H1 (cell line): ENCODE data around the gene RPN2. TPM values are rescaled to one million over a fixed set of nuclear protein-coding genes. Genes with fewer than 3 reads are reported as not detected.
A peak's percentile ranks its signal among the peaks of the same experiment; 100 is the strongest.

ENCODE experiments used
- CTCF ChIA-PET: fragments of 300-600 bp; sonication (Branson Sonifier 250); formaldehyde crosslinking; loops from one replicate; lab custom pipeline; 2021; ENCODE audit not compliant: partially characterized antibody; lab: Charles Lee
- POLR2A ChIA-PET: fragments of 300-600 bp; sonication (Branson Sonifier 250); formaldehyde crosslinking; loops from one replicate; lab custom pipeline; 2021; ENCODE audit warnings: inconsistent platforms; ENCODE audit not compliant: partially characterized antibody; lab: Charles Lee
- DNase-seq, 2 experiments: peaks; one replicate each; pipeline versions ENCODE4 v3.0.0 to v3.0.0-alpha.2; 2010 to 2022; ENCODE audit warnings: low spot score in 2 of 2, low read depth in 1 of 2, mixed read lengths in 1 of 2
- FAIRE-seq: peaks from 2 replicates; lab custom pipeline; 2011; peaks lifted over from hg19 to GRCh38; lab: Jason Lieb, UNC
- H2AFZ ChIP-seq: 2 replicates; pipeline ENCODE4 v1.8.1; 2012; ENCODE audit warnings: low read length, inconsistent platforms
- H2AK5ac ChIP-seq: 2 replicates; pipeline ENCODE4 v1.6.1; 2013; ENCODE audit warnings: low read depth, low read length
- H2BK120ac ChIP-seq: replicated peaks from 2 replicates; pipeline ENCODE3; 2013; ENCODE audit warnings: low read depth, low read length, inconsistent platforms
- H2BK12ac ChIP-seq: 2 replicates; pipeline ENCODE4 v1.6.1; 2013; ENCODE audit warnings: low read depth, low read length
- H2BK15ac ChIP-seq: 2 replicates; pipeline ENCODE4 v1.6.1; 2013; ENCODE audit warnings: low read length
- H2BK20ac ChIP-seq: 2 replicates; pipeline ENCODE4 v1.6.1; 2013; ENCODE audit warnings: low read length
- H2BK5ac ChIP-seq: 2 replicates; pipeline ENCODE4 v1.6.1; 2013; ENCODE audit warnings: low read depth, low read length
- H3K14ac ChIP-seq: 2 replicates; pipeline ENCODE4 v1.6.1; 2013; ENCODE audit warnings: inconsistent platforms; ENCODE audit not compliant: insufficient read length
- H3K18ac ChIP-seq: 2 replicates; pipeline ENCODE4 v1.6.1; 2013; ENCODE audit warnings: low read length; ENCODE audit errors: extremely low read depth
- H3K23ac ChIP-seq: 2 replicates; pipeline ENCODE4 v1.6.1; 2013; ENCODE audit warnings: inconsistent platforms; ENCODE audit not compliant: insufficient read length
- H3K23me2 ChIP-seq: 2 replicates; pipeline ENCODE4 v1.6.1; 2013; ENCODE audit warnings: low read depth, low read length
- H3K27ac ChIP-seq: 2 replicates; pipeline ENCODE4 v1.6.1; 2011; ENCODE audit warnings: low read depth, low read length, inconsistent platforms
- H3K27me3 ChIP-seq, 4 experiments: replicated peaks in 1 of 4; 1 replicate in 1 of 4; 2 replicates in 3 of 4; pipeline versions ENCODE4 v1.6.1 to v1.8.1; 2011 to 2013; ENCODE audit warnings: low read length in 3 of 4, mild to moderate bottlenecking in 3 of 4, inconsistent platforms in 2 of 4, mixed read lengths in 2 of 4, moderate library complexity in 1 of 4; ENCODE audit not compliant: control insufficient read depth in 3 of 4, insufficient read depth in 3 of 4; ENCODE audit errors: extremely low read depth in 1 of 4
- H3K36me3 ChIP-seq, 4 experiments: 2 replicates each; pipeline versions ENCODE4 v1.6.1 to v1.8.1; 2011 to 2013; ENCODE audit warnings: mild to moderate bottlenecking in 4 of 4, low read length in 3 of 4, moderate library complexity in 2 of 4, control low read depth in 1 of 4, inconsistent platforms in 1 of 4; ENCODE audit not compliant: insufficient read depth in 4 of 4, control insufficient read depth in 2 of 4
- H3K4ac ChIP-seq: replicated peaks from 2 replicates; pipeline ENCODE3; 2013; ENCODE audit warnings: low read length, low read depth, mixed read lengths, inconsistent platforms; ENCODE audit not compliant: insufficient read length
- H3K4me1 ChIP-seq, 4 experiments: replicated peaks in 1 of 4; 1 replicate in 1 of 4; 2 replicates in 3 of 4; pipeline versions ENCODE4 v1.6.1 to v1.8.1; 2011 to 2013; ENCODE audit warnings: low read length in 3 of 4, inconsistent platforms in 2 of 4, mixed read lengths in 1 of 4; ENCODE audit not compliant: insufficient read depth in 4 of 4, control insufficient read depth in 3 of 4
- H3K4me2 ChIP-seq, 2 experiments: 2 replicates each; pipeline versions ENCODE4 v1.6.1 to v1.8.1; 2011 to 2013; ENCODE audit warnings: low read depth in 2 of 2, low read length in 2 of 2, control low read depth in 1 of 2, inconsistent platforms in 1 of 2, mild to moderate bottlenecking in 1 of 2; ENCODE audit not compliant: insufficient read depth in 1 of 2
- H3K4me3 ChIP-seq, 4 experiments: fragments of 200-600, 300-600 bp in 1 of 4; sonication (generic), shearing (Covaris generic), sonication (Bioruptor Twin) in 1 of 4; 2 replicates each; pipeline versions ENCODE4 v1.5.1 to v1.8.1; 2011 to 2016; ENCODE audit warnings: low read length in 4 of 4, low read depth in 3 of 4, control low read depth in 2 of 4, inconsistent platforms in 2 of 4, mild to moderate bottlenecking in 2 of 4, mixed read lengths in 1 of 4, moderate library complexity in 1 of 4; ENCODE audit not compliant: insufficient read depth in 2 of 4; ENCODE audit errors: extremely low read depth in 1 of 4
- H3K56ac ChIP-seq: replicated peaks from 2 replicates; pipeline ENCODE3; 2013; ENCODE audit warnings: low read depth, mild to moderate bottlenecking, mixed read lengths, low read length, inconsistent platforms; ENCODE audit not compliant: insufficient read length
- H3K79me1 ChIP-seq: 2 replicates; pipeline ENCODE4 v1.6.1; 2013; ENCODE audit warnings: low read depth, low read length, control low read depth
- H3K79me2 ChIP-seq, 2 experiments: 2 replicates each; pipeline versions ENCODE4 v1.6.1 to v1.8.1; 2012 to 2013; ENCODE audit warnings: low read length in 2 of 2, mild to moderate bottlenecking in 2 of 2, inconsistent platforms in 1 of 2; ENCODE audit not compliant: insufficient read depth in 2 of 2, control insufficient read depth in 1 of 2
- H3K9ac ChIP-seq, 4 experiments: replicated peaks in 1 of 4; 1 replicate in 1 of 4; 2 replicates in 3 of 4; pipeline versions ENCODE4 v1.6.1 to v1.8.1; 2011 to 2013; ENCODE audit warnings: low read depth in 3 of 4, low read length in 3 of 4, control low read depth in 2 of 4, mild to moderate bottlenecking in 2 of 4, moderate library complexity in 2 of 4, inconsistent platforms in 1 of 4; ENCODE audit errors: extremely low read depth in 1 of 4
- H3K9me3 ChIP-seq, 2 experiments: 2 replicates each; pipeline versions ENCODE4 v1.6.1 to v1.8.1; 2012 to 2013; ENCODE audit warnings: mild to moderate bottlenecking in 2 of 2, moderate library complexity in 2 of 2, control low read depth in 1 of 2, inconsistent platforms in 1 of 2, low read depth in 1 of 2, low read length in 1 of 2, mixed read lengths in 1 of 2; ENCODE audit not compliant: insufficient read depth in 2 of 2
- H4K20me1 ChIP-seq, 2 experiments: replicated peaks in 1 of 2; 2 replicates each; pipeline versions ENCODE3 to v1.8.1; 2011 to 2013; ENCODE audit warnings: inconsistent platforms in 2 of 2, low read length in 2 of 2, mild to moderate bottlenecking in 1 of 2; ENCODE audit not compliant: insufficient read depth in 2 of 2, control insufficient read depth in 1 of 2
- H4K5ac ChIP-seq: 2 replicates; pipeline ENCODE4 v1.6.1; 2013; ENCODE audit warnings: low read length, low read depth, mixed read lengths, inconsistent platforms; ENCODE audit not compliant: insufficient read length
- H4K8ac ChIP-seq: 2 replicates; pipeline ENCODE4 v1.8.0; 2013; ENCODE audit warnings: mild to moderate bottlenecking, moderate library complexity, low read length, inconsistent platforms; ENCODE audit not compliant: insufficient read depth; ENCODE audit errors: extremely low read depth
- H4K91ac ChIP-seq: replicated peaks from 2 replicates; pipeline ENCODE3; 2013; ENCODE audit warnings: low read length, mixed read lengths, inconsistent platforms; ENCODE audit not compliant: insufficient read length
- GABPA ChIP-seq: IDR thresholded peaks from 2 replicates; pipeline ENCODE4 v1.6.1; 2011; ENCODE audit warnings: mild to moderate bottlenecking, low read length, moderate library complexity, borderline replicate concordance; ENCODE audit not compliant: insufficient read depth
- GTF2F1 ChIP-seq: IDR thresholded peaks from 2 replicates; pipeline ENCODE4 v1.6.1; 2012; ENCODE audit warnings: low read depth, low read length, improper control_type of control experiment, borderline replicate concordance
- MAFK ChIP-seq: IDR thresholded peaks from 2 replicates; pipeline ENCODE4 v1.6.1; 2012; ENCODE audit warnings: low read depth, mild to moderate bottlenecking, improper control_type of control experiment, low read length
- RBBP5 ChIP-seq: IDR thresholded peaks from 2 replicates; pipeline ENCODE4 v1.7.1; 2012; ENCODE audit warnings: low read depth, mild to moderate bottlenecking, inconsistent platforms, low read length, moderate library complexity, borderline replicate concordance
- TAF7 ChIP-seq: optimal IDR thresholded peaks from 2 replicates; pipeline ENCODE3; 2011; ENCODE audit warnings: low read depth, mild to moderate bottlenecking, inconsistent platforms, low read length, moderate library complexity, borderline replicate concordance
- WGBS, 2 experiments: shearing (Covaris generic) in 1 of 2; methylation state at CpG; one replicate each; pipeline versions ENCODE4 v1.1.6 to v1.1.7; 2013 to 2015; ENCODE audit warnings: low lambda C conversion rate in 2 of 2, mixed read lengths in 2 of 2, inconsistent platforms in 1 of 2, low coverage in 1 of 2, missing lambda C conversion rate in 1 of 2; ENCODE audit not compliant: insufficient replicate concordance in 2 of 2, insufficient coverage in 1 of 2, insufficient read length in 1 of 2; ENCODE audit errors: extremely low coverage in 1 of 2, missing lambda C conversion rate in 1 of 2; 5-methylcytosine and 5-hydroxymethylcytosine counted together
- polyA plus RNA-seq, 7 experiments: library from polyadenylated mRNA; depleted of rRNA in 3 of 7; stranded (reverse) in 5 of 7; unstranded in 2 of 7; fragments of >200 nt in 5 of 7; fragments of 200-250 nt in 2 of 7; gene quantifications; 1 replicate in 5 of 7; 2 replicates in 1 of 7; 4 replicates in 1 of 7; pipeline versions ENCODE4 v1.2.1 to v1.2.3, GENCODE V29; 2011 to 2013; ENCODE audit warnings: missing spikeins in 2 of 7, mixed read lengths in 2 of 7
- total RNA-seq: library from RNA; stranded (reverse); fragmentation: NEBNext Ultra II Directional; extraction: Animal tissue kit (Norgen Biotek cat#: 25700); gene quantifications from 2 replicates; pipeline ENCODE4 v1.2.1, GENCODE V29; 2021
- TF ChIP-seq, protein P1 (sequence below), 3 experiments: IDR thresholded peaks; 1 replicate in 2 of 3; 2 replicates in 1 of 3; pipeline versions ENCODE4 v1.5.1 to v1.6.1; 2011; ENCODE audit warnings: low read length in 3 of 3, mild to moderate bottlenecking in 3 of 3, inconsistent platforms in 2 of 3, low read depth in 1 of 3, moderate library complexity in 1 of 3; ENCODE audit not compliant: insufficient read depth in 1 of 3; ENCODE audit errors: control extremely low read depth in 1 of 3

The RPN2 gene
- total and polyA plus RNA-seq, 2 of the 8 experiments (the other 6 are each of a cell fraction or from before 2014, with no cell fraction given): 236 to 379 TPM

- Histone ChIP-seq H3K4me3 (peak overlapping the region in 1 of 4 experiments; percentile 7; a peak in 1 of 8 replicates), H3K56ac (no peak overlapping the region), H3K79me1 (no peaks in the 10 kb centered on the region), H2BK12ac (no peak overlapping the region; the same call in 1 of the 2 replicates), H2BK15ac (no peak overlapping the region), H3K27ac (peak overlapping the region; percentile 29; the same call in 1 of the 2 replicates), H3K27me3 (no peaks in the 10 kb centered on the region), H4K5ac (peak overlapping the region; percentile 32), H3K4me1 (peaks cover 8 to 15% (median 11%) of the 10 kb centered on the region in 4 experiments; a peak in 6 of 7 replicates), H3K4me2 (peak overlapping the region; percentile 3 to 18; a peak in 2 of 4 replicates), H3K9ac (no peak overlapping the region), H2AK5ac (no peak overlapping the region), H3K4ac (peak overlapping the region; percentile 23), H3K9me3 (no peaks in the 10 kb centered on the region), H2BK20ac (no peak overlapping the region), H2AFZ (no peak overlapping the region), H3K23ac (no peak overlapping the region), H3K23me2 (no peaks in the 10 kb centered on the region), H3K18ac (peak overlapping the region; percentile 27; the same call in 1 of the 2 replicates), H2BK120ac (peak overlapping the region; percentile 36), H2BK5ac (0 out of 2 replicates have a peak overlapping the region, but pooled peaks have one; percentile 44), H3K79me2 (no peaks in the 10 kb centered on the region), H4K91ac (no peak overlapping the region), H4K20me1 (peaks cover 0 to 1% of the 10 kb centered on the region in 2 experiments), H3K36me3 (peaks cover 8 to 40% (median 22%) of the 10 kb centered on the region in 4 experiments; a peak in 7 of 8 replicates), H4K8ac (no peak overlapping the region), H3K14ac (no peak overlapping the region)
- FAIRE-seq: peak; percentile 24
- ChIA-PET POLR2A (interaction anchor here (0.7 to 4.5 kb wide), 7 partner anchors 13 to 151 kb away, joined by 3 to 15 read pairs (median 3); partner anchors contain the start of genes MROH8 and RPN2), CTCF (interaction anchor here (0.5 to 5.9 kb wide), 7 partner anchors 9 to 152 kb away, joined by 3 to 22 read pairs (median 5); no protein-coding TSS in a partner anchor)
- WGBS, 2 experiments: 64% methylated on average over 25 of the region's 25 CpGs; no CpG with 5 or more reads in 1 of the 2 experiments
- DNase-seq: peak in 1 of 2 experiments; percentile 63
- TF ChIP-seq TAF7 (no peak), GTF2F1 (no peak), RBBP5 (no peak), MAFK (no peak), GABPA (no peak)
- TF ChIP-seq, protein P1, sequence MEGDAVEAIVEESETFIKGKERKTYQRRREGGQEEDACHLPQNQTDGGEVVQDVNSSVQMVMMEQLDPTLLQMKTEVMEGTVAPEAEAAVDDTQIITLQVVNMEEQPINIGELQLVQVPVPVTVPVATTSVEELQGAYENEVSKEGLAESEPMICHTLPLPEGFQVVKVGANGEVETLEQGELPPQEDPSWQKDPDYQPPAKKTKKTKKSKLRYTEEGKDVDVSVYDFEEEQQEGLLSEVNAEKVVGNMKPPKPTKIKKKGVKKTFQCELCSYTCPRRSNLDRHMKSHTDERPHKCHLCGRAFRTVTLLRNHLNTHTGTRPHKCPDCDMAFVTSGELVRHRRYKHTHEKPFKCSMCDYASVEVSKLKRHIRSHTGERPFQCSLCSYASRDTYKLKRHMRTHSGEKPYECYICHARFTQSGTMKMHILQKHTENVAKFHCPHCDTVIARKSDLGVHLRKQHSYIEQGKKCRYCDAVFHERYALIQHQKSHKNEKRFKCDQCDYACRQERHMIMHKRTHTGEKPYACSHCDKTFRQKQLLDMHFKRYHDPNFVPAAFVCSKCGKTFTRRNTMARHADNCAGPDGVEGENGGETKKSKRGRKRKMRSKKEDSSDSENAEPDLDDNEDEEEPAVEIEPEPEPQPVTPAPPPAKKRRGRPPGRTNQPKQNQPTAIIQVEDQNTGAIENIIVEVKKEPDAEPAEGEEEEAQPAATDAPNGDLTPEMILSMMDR (IDR thresholded peaks at IDR 0.05; ENCODE audit: control extremely low read depth in 1 of 3, insufficient read depth in 1 of 3, low read depth in 1 of 3, low read length in 3 of 3): no peak
Measured at GRCh38 chr20:37245216-37246150, 66.4 kb downstream of the RPN2 start.
